ENCODE results near the gene TMEM117. TPM values are rescaled to one million over a fixed set of nuclear protein-coding genes. Genes with fewer than 3 reads are reported as not detected.

Gene TMEM117
- total RNA-seq, 1 donor from 2014 or later: 4.0 TPM

- DNase-seq (ENCODE audit: low read depth in 2 of 2): no peak
Measured at GRCh38 chr12:44287545-44287944, 451.7 kb downstream of the TMEM117 start.

- DNase-seq (ENCODE audit: low read depth in 2 of 2): no peak
Measured at GRCh38 chr12:44294649-44295048, 458.8 kb downstream of the TMEM117 start.

GRCh38 chr12:44295958-44296623 lies 460.2 kb downstream of the TMEM117 start:
- DNase-seq (ENCODE audit: low read depth in 2 of 2): no peak

- DNase-seq (ENCODE audit: low read depth in 2 of 2): no peak
Measured at GRCh38 chr12:44296624-44297197, 460.8 kb downstream of the TMEM117 start.

GRCh38 chr12:44299524-44299923 lies 463.6 kb downstream of the TMEM117 start:
- DNase-seq (ENCODE audit: low read depth in 2 of 2): no peak

- DNase-seq (ENCODE audit: low read depth in 2 of 2): no peak
Measured at GRCh38 chr12:44307506-44308168, 471.8 kb downstream of the TMEM117 start.

GRCh38 chr12:44313188-44313587 lies 477.3 kb downstream of the TMEM117 start:
- DNase-seq (ENCODE audit: low read depth in 2 of 2): no peak

- DNase-seq (ENCODE audit: low read depth in 2 of 2): no peak
Measured at GRCh38 chr12:44314007-44314500, 478.2 kb downstream of the TMEM117 start.

- DNase-seq (ENCODE audit: low read depth in 2 of 2): no peak
Measured at GRCh38 chr12:44317651-44318126, 481.8 kb downstream of the TMEM117 start.

GRCh38 chr12:44331269-44331668 lies 495.4 kb downstream of the TMEM117 start:
- DNase-seq (ENCODE audit: low read depth in 2 of 2): no peak

- DNase-seq (ENCODE audit: low read depth in 2 of 2): no peak
Measured at GRCh38 chr12:44334347-44334746, 498.5 kb downstream of the TMEM117 start.

- no peak for DNase-seq (ENCODE audit: low read depth in 2 of 2)
Measured at GRCh38 chr12:44335030-44335429, 499.1 kb downstream of the TMEM117 start.

GRCh38 chr12:44336577-44336976 lies 500.7 kb downstream of the TMEM117 start:
- DNase-seq (ENCODE audit: low read depth in 2 of 2): no peak

GRCh38 chr12:44342371-44342770 lies 506.5 kb downstream of the TMEM117 start:
- DNase-seq (ENCODE audit: low read depth in 2 of 2): no peak

- no peak for DNase-seq (ENCODE audit: low read depth in 2 of 2)
Measured at GRCh38 chr12:44347145-44347544, 511.3 kb downstream of the TMEM117 start.

- no peak for DNase-seq (ENCODE audit: low read depth in 2 of 2)
Measured at GRCh38 chr12:44357494-44357893, 521.6 kb downstream of the TMEM117 start.

- DNase-seq (ENCODE audit: low read depth in 2 of 2): no peak
Measured at GRCh38 chr12:44358636-44359035, 522.8 kb downstream of the TMEM117 start.

- DNase-seq (ENCODE audit: low read depth in 2 of 2): no peak
Measured at GRCh38 chr12:44362947-44363346, 527.1 kb downstream of the TMEM117 start.

- DNase-seq (ENCODE audit: low read depth in 2 of 2): no peak
Measured at GRCh38 chr12:44367136-44367535, 531.3 kb downstream of the TMEM117 start.

- DNase-seq (ENCODE audit: low read depth in 2 of 2): no peak
Measured at GRCh38 chr12:44367916-44368315, 532.0 kb downstream of the TMEM117 start.

GRCh38 chr12:44369998-44370397 lies 534.1 kb downstream of the TMEM117 start:
- no peak for DNase-seq (ENCODE audit: low read depth in 2 of 2)

GRCh38 chr12:44370982-44371381 lies 535.1 kb downstream of the TMEM117 start:
- DNase-seq (ENCODE audit: low read depth in 2 of 2): no peak

GRCh38 chr12:44372259-44372658 lies 536.4 kb downstream of the TMEM117 start:
- no peak for DNase-seq (ENCODE audit: low read depth in 2 of 2)
